IMR-90 (cell line): Measurements from ENCODE around the gene STAT4. TPM values are rescaled to one million over a fixed set of nuclear protein-coding genes. Genes with fewer than 3 reads are reported as not detected.

Experiments used
- ATAC-seq: fragments of 200-7000 bp; cut with Tn5 transposase; 2 replicates; pipeline ENCODE4 v1.9.1; 2020; ENCODE audit warnings: low read depth, mild to moderate bottlenecking, moderate library complexity
- BruUV-seq: library from RNA; stranded (reverse); fragments of 400-500 nt; replicated peaks from 2 replicates; lab custom pipeline; 2021; lab: Mats Ljungman, UMichigan
- CTCF ChIA-PET: fragments of 300-600 bp; formaldehyde crosslinking; extraction: SDS; loops from one replicate; lab custom pipeline; 2021; ENCODE audit warnings: antibody characterized with exemption; lab: Yijun Ruan, JAX
- POLR2A ChIA-PET: fragments of 300-600 bp; sonication (Branson Sonifier 250); formaldehyde crosslinking; loops from one replicate; lab custom pipeline; 2022; ENCODE audit warnings: antibody characterized with exemption; ENCODE audit not compliant: unreplicated experiment; lab: Charles Lee
- DNase-seq: peaks from one replicate; pipeline ENCODE4 v3.0.0; 2013
- H2AFZ ChIP-seq: replicated peaks from 2 replicates; pipeline ENCODE3; 2013; ENCODE audit warnings: low read length, mild to moderate bottlenecking; ENCODE audit not compliant: poor library complexity
- H2AK5ac ChIP-seq: 2 replicates; pipeline ENCODE4 v1.6.1; 2013; ENCODE audit warnings: low read depth, low read length, inconsistent platforms
- H2AK9ac ChIP-seq: replicated peaks from 2 replicates; pipeline ENCODE3; 2013; ENCODE audit warnings: mild to moderate bottlenecking, low read depth, low read length, moderate library complexity; ENCODE audit not compliant: poor library complexity
- H2BK120ac ChIP-seq: 2 replicates; pipeline ENCODE4 v1.6.1; 2013; ENCODE audit warnings: low read depth, low read length, inconsistent platforms
- H2BK15ac ChIP-seq: 3 replicates; pipeline ENCODE4 v1.6.1; 2013; ENCODE audit warnings: low read depth, low read length, inconsistent platforms
- H2BK20ac ChIP-seq: 2 replicates; pipeline ENCODE4 v1.6.1; 2013; ENCODE audit warnings: low read depth, mild to moderate bottlenecking, inconsistent platforms, low read length, moderate library complexity
- H2BK5ac ChIP-seq: 2 replicates; pipeline ENCODE4 v1.6.1; 2013; ENCODE audit warnings: mild to moderate bottlenecking, low read depth, low read length, inconsistent platforms; ENCODE audit not compliant: poor library complexity, severe bottlenecking
- H3K14ac ChIP-seq: replicated peaks from 2 replicates; pipeline ENCODE4 v1.6.1; 2013; ENCODE audit warnings: low read depth, low read length, inconsistent platforms
- H3K18ac ChIP-seq: 2 replicates; pipeline ENCODE4 v1.6.1; 2013; ENCODE audit warnings: low read depth, low read length, control low read depth
- H3K23ac ChIP-seq: 2 replicates; pipeline ENCODE4 v1.6.1; 2013; ENCODE audit warnings: low read depth, low read length, inconsistent platforms
- H3K27ac ChIP-seq: 2 replicates; pipeline ENCODE4 v1.5.1; 2013; ENCODE audit warnings: mild to moderate bottlenecking, control low read depth, low read length; ENCODE audit not compliant: insufficient read depth
- H3K27me3 ChIP-seq: 2 replicates; pipeline ENCODE4 v1.6.1; 2013; ENCODE audit warnings: low read length; ENCODE audit not compliant: control insufficient read depth, insufficient read depth
- H3K36me3 ChIP-seq: 2 replicates; pipeline ENCODE4 v1.6.1; 2013; ENCODE audit warnings: low read length, mixed read lengths; ENCODE audit not compliant: control insufficient read depth, insufficient read depth
- H3K4ac ChIP-seq: 2 replicates; pipeline ENCODE4 v1.6.1; 2013; ENCODE audit warnings: low read depth, low read length, inconsistent platforms
- H3K4me1 ChIP-seq: 2 replicates; pipeline ENCODE4 v1.6.1; 2013; ENCODE audit warnings: low read length, mixed read lengths; ENCODE audit not compliant: control insufficient read depth, insufficient read depth
- H3K4me2 ChIP-seq: 2 replicates; pipeline ENCODE4 v1.6.1; 2013; ENCODE audit warnings: low read depth, mild to moderate bottlenecking, control low read depth, low read length, moderate library complexity
- H3K4me3 ChIP-seq: 2 replicates; pipeline ENCODE4 v1.5.1; 2013; ENCODE audit warnings: low read depth, mild to moderate bottlenecking, control low read depth, low read length, moderate library complexity; ENCODE audit not compliant: insufficient read depth
- H3K56ac ChIP-seq: 2 replicates; pipeline ENCODE4 v1.6.1; 2013; ENCODE audit warnings: low read length, inconsistent platforms; ENCODE audit not compliant: insufficient read depth; ENCODE audit errors: extremely low read depth
- H3K79me1 ChIP-seq, 2 experiments: 2 replicates each; pipeline ENCODE4 v1.6.1; 2013; ENCODE audit warnings: low read length in 2 of 2, inconsistent platforms in 1 of 2, low read depth in 1 of 2
- H3K9ac ChIP-seq: 2 replicates; pipeline ENCODE4 v1.6.1; 2013; ENCODE audit warnings: low read depth, low read length, control low read depth
- H3K9me1 ChIP-seq: 2 replicates; pipeline ENCODE4 v1.6.1; 2013; ENCODE audit warnings: low read length, inconsistent platforms; ENCODE audit not compliant: insufficient read depth
- H3K9me3 ChIP-seq: 2 replicates; pipeline ENCODE4 v1.6.1; 2013; ENCODE audit warnings: low read length; ENCODE audit not compliant: control insufficient read depth, insufficient read depth
- H4K20me1 ChIP-seq: 2 replicates; pipeline ENCODE4 v1.6.1; 2013; ENCODE audit warnings: low read length, inconsistent platforms; ENCODE audit not compliant: insufficient read depth
- H4K5ac ChIP-seq: 2 replicates; pipeline ENCODE4 v1.6.1; 2013; ENCODE audit warnings: mild to moderate bottlenecking, low read depth, low read length, control low read depth
- H4K8ac ChIP-seq, 2 experiments: 2 replicates each; pipeline ENCODE4 v1.6.1; 2013; ENCODE audit warnings: low read depth in 2 of 2, low read length in 2 of 2, control low read depth in 1 of 2, inconsistent platforms in 1 of 2
- H4K91ac ChIP-seq: 2 replicates; pipeline ENCODE4 v1.6.1; 2013; ENCODE audit warnings: low read depth, low read length, inconsistent platforms; ENCODE audit not compliant: insufficient read depth
- BHLHE40 ChIP-seq: fragments of 150-350 bp; IDR thresholded peaks from 2 replicates; pipeline ENCODE4 v1.6.1; 2016; ENCODE audit warnings: mild to moderate bottlenecking, low read depth, low read length
- CEBPB ChIP-seq: IDR thresholded peaks from 2 replicates; pipeline ENCODE4 v1.6.1; 2012; ENCODE audit warnings: low read depth, low read length, improper control_type of control experiment
- CHD1 ChIP-seq: IDR thresholded peaks from 2 replicates; pipeline ENCODE4 v1.6.1; 2012; ENCODE audit warnings: low read depth, low read length, improper control_type of control experiment
- ELK1 ChIP-seq: fragments of 150-350 bp; IDR thresholded peaks from 2 replicates; pipeline ENCODE4 v1.6.1; 2016; ENCODE audit warnings: low read depth, mild to moderate bottlenecking, low read length, moderate library complexity, borderline replicate concordance
- MAFK ChIP-seq: IDR thresholded peaks from 2 replicates; pipeline ENCODE4 v1.6.1; 2012; ENCODE audit warnings: low read depth, low read length, improper control_type of control experiment
- MAZ ChIP-seq: IDR thresholded peaks from 2 replicates; pipeline ENCODE4 v1.6.1; 2012; ENCODE audit warnings: low read depth, mild to moderate bottlenecking, low read length, improper control_type of control experiment, moderate library complexity, borderline replicate concordance
- MXI1 ChIP-seq: IDR thresholded peaks from 2 replicates; pipeline ENCODE4 v1.6.1; 2012; ENCODE audit warnings: low read depth, mild to moderate bottlenecking, low read length, moderate library complexity, borderline replicate concordance
- NFE2L2 ChIP-seq: fragments of 150-350 bp; IDR thresholded peaks from 2 replicates; pipeline ENCODE4 v1.6.1; 2016; ENCODE audit warnings: low read depth, mild to moderate bottlenecking, low read length
- POLR2A ChIP-seq: IDR thresholded peaks from 2 replicates; pipeline ENCODE4 v1.6.1; 2012; ENCODE audit warnings: mild to moderate bottlenecking, low read depth, low read length
- RAD21 ChIP-seq: IDR thresholded peaks from 2 replicates; pipeline ENCODE4 v1.6.1; 2012; ENCODE audit warnings: low read length, improper control_type of control experiment
- RCOR1 ChIP-seq: IDR thresholded peaks from 2 replicates; pipeline ENCODE4 v1.6.1; 2012; ENCODE audit warnings: mild to moderate bottlenecking, low read length, improper control_type of control experiment; ENCODE audit not compliant: insufficient replicate concordance
- RFX5 ChIP-seq: IDR thresholded peaks from 2 replicates; pipeline ENCODE4 v1.8.0; 2012; ENCODE audit warnings: low read depth, mild to moderate bottlenecking, low read length, moderate library complexity
- SMC3 ChIP-seq: fragments of 150-350 bp; IDR thresholded peaks from 2 replicates; pipeline ENCODE4 v1.6.1; 2016; ENCODE audit warnings: low read depth, mild to moderate bottlenecking, antibody characterized with exemption, low read length, moderate library complexity
- USF2 ChIP-seq: fragments of 150-350 bp; IDR thresholded peaks from 2 replicates; pipeline ENCODE4 v1.6.1; 2017; ENCODE audit warnings: mild to moderate bottlenecking, antibody characterized with exemption, low read length, low read depth
- WGBS, 2 experiments: methylation state at CpG; one replicate each; pipeline versions ENCODE4 v1.1.5 to v1.1.7; 2013; ENCODE audit warnings: missing lambda C conversion rate in 2 of 2; ENCODE audit not compliant: insufficient read length in 1 of 2; ENCODE audit errors: extremely low coverage in 2 of 2; 5-methylcytosine and 5-hydroxymethylcytosine counted together
- dilution Hi-C: fragments of 300-500 bp; cut with HindIII; formaldehyde crosslinking; loops from one replicate; pipeline ENCODE4 v1.14.3; 2018; ENCODE audit warnings: low sequenced_read_pairs; ENCODE audit not compliant: unreplicated experiment
- in situ Hi-C: fragments of 300-500 bp; cut with MboI; formaldehyde crosslinking; loops from 3 replicates; pipeline ENCODE4 v1.14.3; 2019; ENCODE audit warnings: low sequenced_read_pairs, inconsistent platforms, mixed read lengths
- intact Hi-C: fragments of 100-400 bp; cut with micrococcal nuclease; formaldehyde crosslinking; loops from 2 replicates; pipeline ENCODE4 v1.10.0; 2022
- polyA plus RNA-seq, 3 experiments: library from polyadenylated mRNA; depleted of rRNA; stranded (reverse); fragments of >200 nt; gene quantifications; 2 replicates each; pipeline ENCODE4 v1.2.3, GENCODE V29; 2012; ENCODE audit warnings: low replicate concordance in 1 of 3
- total RNA-seq: library from RNA; depleted of rRNA; stranded (reverse); fragments of >200 nt; gene quantifications from 2 replicates; pipeline ENCODE4 v1.2.3, GENCODE V29; 2012

STAT4 gene
- total and polyA plus RNA-seq, 2 of the 4 experiments (the other 2 are of a cell fraction) = 0.36 to 0.48 TPM

DNA sequence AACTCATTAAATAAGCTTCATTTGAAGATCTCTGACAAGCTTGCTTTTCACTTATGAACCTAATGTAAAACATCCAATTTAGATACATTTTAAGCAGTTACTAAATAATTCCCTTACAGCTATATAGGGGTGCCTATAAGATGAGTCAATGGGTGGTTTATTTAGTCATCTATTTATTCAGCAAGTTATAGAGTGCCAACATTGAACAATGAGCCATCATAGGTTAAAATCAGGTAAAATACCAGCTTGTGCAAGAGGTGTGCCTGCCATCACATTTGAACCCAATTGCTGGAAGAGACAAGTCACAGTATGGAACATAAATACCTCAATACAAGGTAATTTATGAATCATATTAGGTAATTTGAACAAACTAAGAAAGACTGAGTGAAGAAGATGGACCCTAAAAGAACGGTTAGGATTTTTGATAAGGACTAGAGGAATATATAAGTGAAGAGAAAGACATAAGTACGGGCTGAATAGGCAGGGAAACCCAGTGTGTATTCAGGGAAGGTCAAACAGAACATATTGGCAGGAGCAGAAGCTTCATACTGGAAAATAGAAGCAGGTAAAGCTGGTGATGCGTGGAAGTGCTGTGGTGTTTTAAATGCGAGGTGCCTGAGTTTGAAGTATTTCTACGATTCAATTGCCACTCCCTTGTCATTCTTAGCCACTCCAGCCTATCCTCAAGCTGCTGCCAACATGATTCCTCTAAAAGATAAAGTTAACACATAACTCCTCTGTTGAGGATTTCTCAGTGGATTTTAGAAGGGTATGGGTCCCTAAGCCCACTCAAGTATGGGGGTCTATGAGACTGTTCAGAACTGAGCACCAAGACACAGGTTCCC, 18.9 kb upstream of the STAT4 start:
- H3K36me3 ChIP-seq = no peaks in the 10 kb centered on the region
- peak overlapping the region; percentile 63; the same call in 1 of the 3 replicates for H2BK15ac ChIP-seq
- TF ChIP-seq RAD21 (no peak), ELK1 (no peak), POLR2A (no peak), MAFK (no peak), BHLHE40 (no peak), SMC3 (no peak), CEBPB (no peak), MAZ (no peak), NFE2L2 (no peak), USF2 (no peak), RFX5 (no peak), CHD1 (no peak), RCOR1 (no peak), MXI1 (no peak)
- no peaks in the 10 kb centered on the region for H4K20me1 ChIP-seq
- H3K23ac ChIP-seq = peak overlapping the region; percentile 1; the same call in 1 of the 2 replicates
- H4K91ac ChIP-seq = peak overlapping the region; percentile 26
- H4K5ac ChIP-seq = peak overlapping the region; percentile 15; the same call in 1 of the 2 replicates
- CTCF ChIA-PET = interaction anchor here (0.6 to 1.0 kb wide), 2 partner anchors 93 to 119 kb away, joined by 3 read pairs; no protein-coding TSS in a partner anchor
- H3K4me1 ChIP-seq = peaks cover 32% of the 10 kb centered on the region
- no peak overlapping the region for H3K9ac ChIP-seq
- intact Hi-C loops (loop anchor here (5.0 to 10.0 kb wide), 5 partner anchors 63 to 515 kb away; no protein-coding TSS in a partner anchor), in situ Hi-C loops (loop anchor here (5.0 kb wide), 1 partner anchor 328 kb away; no protein-coding TSS in a partner anchor), dilution Hi-C loops (no loop called here)
- H2BK5ac ChIP-seq = no peak overlapping the region
- H3K27me3 ChIP-seq = no peaks in the 10 kb centered on the region
- H3K27ac ChIP-seq = no peak overlapping the region
- POLR2A ChIA-PET = no interaction called here
- H3K79me1 ChIP-seq = no peaks in the 10 kb centered on the region; a peak in 1 of 4 replicates
- peak overlapping the region; percentile 77 for H3K14ac ChIP-seq
- H3K4me3 ChIP-seq = no peak overlapping the region
- ATAC-seq (no peak), DNase-seq (no peak)
- H3K18ac ChIP-seq = peak overlapping the region; percentile 38; the same call in 1 of the 2 replicates
- 100% methylated on average over 2 of the region's 5 CpGs; no CpG with 5 or more reads in 1 of the 2 experiments for WGBS, 2 experiments
- peak overlapping the region; percentile 72 for H2BK20ac ChIP-seq
- peak overlapping the region; percentile 60 for H2AK5ac ChIP-seq
- no TSS peak for BruUV-seq
- H2AFZ ChIP-seq = no peak overlapping the region
- no peaks in the 10 kb centered on the region for H3K9me3 ChIP-seq
- H2BK120ac ChIP-seq = peak overlapping the region; percentile 69
- no peak overlapping the region for H3K4me2 ChIP-seq
- no peak overlapping the region for H3K56ac ChIP-seq
- H3K4ac ChIP-seq = peak overlapping the region; percentile 74
- no peak overlapping the region; a peak in 1 of 4 replicates for H4K8ac ChIP-seq
- H2AK9ac ChIP-seq = no peak overlapping the region
- H3K9me1 ChIP-seq = peaks cover 12% of the 10 kb centered on the region
